Stimulated activated memory B cell treated with anti-CD40 and anti-IgM and Interleukin-4, amounts not matched to agents 10 μg/mL and 1 μg/mL and 100 μg/mL, for 72 hours (primary cell): Measurements from ENCODE around the gene RHBDD3.
"Not testable (repeated sequence)": the region's sequence is repeated elsewhere in the genome, so short reads cannot be mapped to it uniquely, and the experiment has no call there.

Experiments used
- ATAC-seq: fragments of 150-1000 bp; cut with Tn5 transposase; 2 replicates; pipeline ENCODE4 v1.10.0; 2021
- H3K27ac Mint-ChIP-seq: one replicate; pipeline ENCODE4 v1.8.0; 2022; ENCODE audit warnings: mild to moderate bottlenecking, mixed read lengths
- H3K27me3 Mint-ChIP-seq: one replicate; pipeline ENCODE4 v1.8.0; 2022; ENCODE audit warnings: mixed read lengths
- H3K36me3 Mint-ChIP-seq: one replicate; pipeline ENCODE4 v1.8.0; 2022; ENCODE audit warnings: mixed read lengths
- H3K4me1 Mint-ChIP-seq: one replicate; pipeline ENCODE4 v1.8.0; 2022; ENCODE audit warnings: mixed read lengths
- H3K4me3 Mint-ChIP-seq: one replicate; pipeline ENCODE4 v1.8.0; 2022; ENCODE audit warnings: mild to moderate bottlenecking, moderate library complexity, mixed read lengths
- H3K9me3 Mint-ChIP-seq: one replicate; pipeline ENCODE4 v1.8.0; 2022; ENCODE audit warnings: mixed read lengths

Gene RHBDD3

GRCh38 chr22:29224859-29225410, 42.8 kb downstream of the RHBDD3 start:
- H3K27me3 Mint-ChIP-seq = peaks cover 58% of the 10 kb centered on the region

GRCh38 chr22:29224121-29224858, 43.5 kb downstream of the RHBDD3 start:
- H3K27ac Mint-ChIP-seq = no peak overlapping the region
- H3K27me3 Mint-ChIP-seq = peaks cover 64% of the 10 kb centered on the region
- no peak for ATAC-seq
- no peak overlapping the region for H3K4me3 Mint-ChIP-seq
- H3K36me3 Mint-ChIP-seq = no peaks in the 10 kb centered on the region
- H3K9me3 Mint-ChIP-seq = no peaks in the 10 kb centered on the region
- H3K4me1 Mint-ChIP-seq = peaks cover 5% of the 10 kb centered on the region

More at GRCh38 chr22:29224859-29225410, 42.8 kb downstream of the RHBDD3 start:
- no peaks in the 10 kb centered on the region for H3K9me3 Mint-ChIP-seq
- no peak overlapping the region for H3K27ac Mint-ChIP-seq
- peaks cover 3% of the 10 kb centered on the region for H3K4me1 Mint-ChIP-seq
- ATAC-seq = no peak
- H3K36me3 Mint-ChIP-seq = no peaks in the 10 kb centered on the region
- no peak overlapping the region for H3K4me3 Mint-ChIP-seq

GRCh38 chr22:29219881-29220670, 47.7 kb downstream of the RHBDD3 start:
- Mint-ChIP-seq H3K27ac (no peak overlapping the region), H3K27me3 (peaks cover 74% of the 10 kb centered on the region), H3K4me3 (no peak overlapping the region), H3K36me3 (no peaks in the 10 kb centered on the region), H3K4me1 (peaks cover 5% of the 10 kb centered on the region), H3K9me3 (no peaks in the 10 kb centered on the region)
- no peak for ATAC-seq

GRCh38 chr22:29219409-29219782, 48.4 kb downstream of the RHBDD3 start:
- not testable (repeated sequence) for H3K4me1 Mint-ChIP-seq, ATAC-seq, H3K27ac Mint-ChIP-seq, H3K36me3 Mint-ChIP-seq, H3K4me3 Mint-ChIP-seq, H3K9me3 Mint-ChIP-seq
- H3K27me3 Mint-ChIP-seq = peaks cover 74% of the 10 kb centered on the region

- Mint-ChIP-seq H3K36me3 (no peaks in the 10 kb centered on the region), H3K27ac (no peak overlapping the region), H3K27me3 (peaks cover 76% of the 10 kb centered on the region), H3K4me3 (no peak overlapping the region), H3K4me1 (peaks cover 5% of the 10 kb centered on the region), H3K9me3 (no peaks in the 10 kb centered on the region)
- ATAC-seq = no peak
These were observed 48.9 kb downstream of the RHBDD3 start for GRCh38 chr22:29218758-29219408.

- no peaks in the 10 kb centered on the region for H3K36me3 Mint-ChIP-seq
- no peak overlapping the region for H3K27ac Mint-ChIP-seq
- H3K4me1 Mint-ChIP-seq = peaks cover 5% of the 10 kb centered on the region
- no peak overlapping the region for H3K4me3 Mint-ChIP-seq
- ATAC-seq = no peak
- H3K27me3 Mint-ChIP-seq = peaks cover 79% of the 10 kb centered on the region
- no peaks in the 10 kb centered on the region for H3K9me3 Mint-ChIP-seq
These were observed 49.7 kb downstream of the RHBDD3 start for GRCh38 chr22:29217827-29218757.

- ATAC-seq = peak; percentile 2
- no peaks in the 10 kb centered on the region for H3K9me3 Mint-ChIP-seq
These were observed 50.7 kb downstream of the RHBDD3 start for GRCh38 chr22:29216873-29217666.

GRCh38 chr22:29216011-29216872, 51.5 kb downstream of the RHBDD3 start:
- Mint-ChIP-seq H3K4me1 (peaks cover 5% of the 10 kb centered on the region), H3K27me3 (peaks cover 87% of the 10 kb centered on the region), H3K36me3 (no peaks in the 10 kb centered on the region), H3K27ac (no peak overlapping the region), H3K9me3 (no peaks in the 10 kb centered on the region), H3K4me3 (no peak overlapping the region)
- peak; percentile 32 for ATAC-seq

More at GRCh38 chr22:29216873-29217666, 50.7 kb downstream of the RHBDD3 start:
- Mint-ChIP-seq H3K4me1 (peaks cover 5% of the 10 kb centered on the region), H3K27me3 (peaks cover 83% of the 10 kb centered on the region), H3K36me3 (no peaks in the 10 kb centered on the region), H3K27ac (no peak overlapping the region), H3K4me3 (no peak overlapping the region)

GRCh38 chr22:29215012-29215860, 52.5 kb downstream of the RHBDD3 start:
- Mint-ChIP-seq H3K9me3 (no peaks in the 10 kb centered on the region), H3K36me3 (no peaks in the 10 kb centered on the region), H3K27me3 (peaks cover 87% of the 10 kb centered on the region), H3K27ac (no peak overlapping the region), H3K4me3 (no peak overlapping the region), H3K4me1 (peaks cover 5% of the 10 kb centered on the region)
- no peak for ATAC-seq

- Mint-ChIP-seq H3K27me3 (peaks cover 86% of the 10 kb centered on the region), H3K4me3 (no peak overlapping the region), H3K9me3 (no peaks in the 10 kb centered on the region), H3K27ac (no peak overlapping the region), H3K36me3 (no peaks in the 10 kb centered on the region), H3K4me1 (peaks cover under 1% of the 10 kb centered on the region)
- no peak for ATAC-seq
These were observed 53.5 kb downstream of the RHBDD3 start for GRCh38 chr22:29214232-29214631.

GRCh38 chr22:29213493-29213892, 54.3 kb downstream of the RHBDD3 start:
- H3K27me3 Mint-ChIP-seq = peaks cover 90% of the 10 kb centered on the region
- H3K36me3 Mint-ChIP-seq = no peaks in the 10 kb centered on the region
- no peaks in the 10 kb centered on the region for H3K9me3 Mint-ChIP-seq
- H3K27ac Mint-ChIP-seq = no peak overlapping the region
- ATAC-seq = no peak
- H3K4me1 Mint-ChIP-seq = peaks cover 8% of the 10 kb centered on the region
- no peak overlapping the region for H3K4me3 Mint-ChIP-seq

GRCh38 chr22:29212743-29213142, 55.0 kb downstream of the RHBDD3 start:
- Mint-ChIP-seq H3K27ac (no peak overlapping the region), H3K4me3 (no peak overlapping the region), H3K9me3 (no peaks in the 10 kb centered on the region), H3K27me3 (peaks cover 90% of the 10 kb centered on the region), H3K4me1 (peaks cover 10% of the 10 kb centered on the region), H3K36me3 (no peaks in the 10 kb centered on the region)
- ATAC-seq = no peak
